T-helper 17 cell (primary cell): ENCODE data around the gene TSPAN7. TPM values are rescaled to one million over a fixed set of nuclear protein-coding genes. Genes with fewer than 3 reads are reported as not detected.

Experiments
- ATAC-seq: fragments of 150-1000 bp; cut with Tn5 transposase; 2 replicates; pipeline ENCODE4 v1.10.0; 2021; ENCODE audit warnings: mild to moderate bottlenecking, moderate library complexity
- DNase-seq, 3 donors: peaks; one replicate each; pipeline versions ENCODE4 v3.0.0 to v3.0.0-alpha.2; 2020 to 2021
- H3K9me3 ChIP-seq: one replicate; pipeline ENCODE4 v1.7.0; 2013; ENCODE audit warnings: low read length, mild to moderate bottlenecking; ENCODE audit not compliant: control insufficient read depth, poor library complexity, severe bottlenecking
- H3K27ac Mint-ChIP-seq: one replicate; pipeline ENCODE4 v1.8.0; 2022; ENCODE audit warnings: mild to moderate bottlenecking, moderate library complexity, mixed read lengths
- H3K27me3 Mint-ChIP-seq: one replicate; pipeline ENCODE4 v1.8.0; 2022; ENCODE audit warnings: mixed read lengths
- H3K36me3 Mint-ChIP-seq: one replicate; pipeline ENCODE4 v1.8.0; 2022; ENCODE audit warnings: low read depth, mixed read lengths
- H3K4me1 Mint-ChIP-seq: one replicate; pipeline ENCODE4 v1.8.0; 2022; ENCODE audit warnings: mild to moderate bottlenecking, mixed read lengths
- H3K4me3 Mint-ChIP-seq: one replicate; pipeline ENCODE4 v1.8.0; 2022; ENCODE audit warnings: mild to moderate bottlenecking, moderate library complexity, mixed read lengths
- total RNA-seq, 4 donors: library from RNA in 2 of 4; stranded (reverse) in 2 of 4; gene quantifications; one replicate each; pipeline ENCODE4 v1.2.3 and lab custom pipeline; 2022 to 2026

Gene TSPAN7
- total RNA-seq, 2 donors from 2014 or later: 0.18 to 0.35 TPM

GRCh38 chrX:38636949-38637819, 75.8 kb downstream of the TSPAN7 start:
- no peak overlapping the region for H3K4me3 Mint-ChIP-seq
- no peaks in the 10 kb centered on the region for H3K36me3 Mint-ChIP-seq
- DNase-seq: no peak
- no peak overlapping the region for H3K27ac Mint-ChIP-seq
- ATAC-seq: no peak
- H3K4me1 Mint-ChIP-seq: peaks cover 2% of the 10 kb centered on the region
- peaks cover 9% of the 10 kb centered on the region for H3K27me3 Mint-ChIP-seq
- H3K9me3 ChIP-seq: no peaks in the 10 kb centered on the region

- H3K4me3 Mint-ChIP-seq: no peak overlapping the region
- H3K27me3 Mint-ChIP-seq: peaks cover 15% of the 10 kb centered on the region
- peaks cover 2% of the 10 kb centered on the region for H3K36me3 Mint-ChIP-seq
- H3K4me1 Mint-ChIP-seq: no peaks in the 10 kb centered on the region
- H3K9me3 ChIP-seq: no peaks in the 10 kb centered on the region
- no peak for ATAC-seq
- DNase-seq: no peak
- no peak overlapping the region for H3K27ac Mint-ChIP-seq
These were observed 77.7 kb downstream of the TSPAN7 start for GRCh38 chrX:38638952-38639529.

- H3K36me3 Mint-ChIP-seq: peaks cover 2% of the 10 kb centered on the region
- no peak for ATAC-seq
- no peak for DNase-seq
- peaks cover 15% of the 10 kb centered on the region for H3K27me3 Mint-ChIP-seq
- H3K4me3 Mint-ChIP-seq: no peak overlapping the region
- no peaks in the 10 kb centered on the region for H3K9me3 ChIP-seq
- no peak overlapping the region for H3K27ac Mint-ChIP-seq
- no peaks in the 10 kb centered on the region for H3K4me1 Mint-ChIP-seq
These were observed 78.4 kb downstream of the TSPAN7 start for GRCh38 chrX:38639730-38640129.

GRCh38 chrX:38641197-38641596, 79.9 kb downstream of the TSPAN7 start:
- ATAC-seq: no peak
- Mint-ChIP-seq H3K36me3 (peaks cover 2% of the 10 kb centered on the region), H3K4me1 (peaks cover 2% of the 10 kb centered on the region), H3K27me3 (peaks cover 15% of the 10 kb centered on the region), H3K4me3 (no peak overlapping the region), H3K27ac (no peak overlapping the region)
- no peaks in the 10 kb centered on the region for H3K9me3 ChIP-seq
- no peak for DNase-seq

- no peak overlapping the region for H3K4me3 Mint-ChIP-seq
- ATAC-seq (no peak), DNase-seq (no peak)
- H3K27me3 Mint-ChIP-seq: peaks cover 15% of the 10 kb centered on the region
- peaks cover 2% of the 10 kb centered on the region for H3K4me1 Mint-ChIP-seq
- H3K36me3 Mint-ChIP-seq: peaks cover 2% of the 10 kb centered on the region
- H3K27ac Mint-ChIP-seq: no peak overlapping the region
- H3K9me3 ChIP-seq: no peaks in the 10 kb centered on the region
These were observed 82.6 kb downstream of the TSPAN7 start for GRCh38 chrX:38643903-38644302.

- H3K36me3 Mint-ChIP-seq: peaks cover 2% of the 10 kb centered on the region
- H3K9me3 ChIP-seq: no peaks in the 10 kb centered on the region
- peaks cover 2% of the 10 kb centered on the region for H3K4me1 Mint-ChIP-seq
These were observed 84.8 kb downstream of the TSPAN7 start for GRCh38 chrX:38646129-38646528.

GRCh38 chrX:38649221-38649620, 87.9 kb downstream of the TSPAN7 start:
- Mint-ChIP-seq H3K27me3 (no peaks in the 10 kb centered on the region), H3K36me3 (no peaks in the 10 kb centered on the region), H3K4me1 (peaks cover 2% of the 10 kb centered on the region), H3K4me3 (no peak overlapping the region), H3K27ac (no peak overlapping the region)
- ATAC-seq: no peak
- no peaks in the 10 kb centered on the region for H3K9me3 ChIP-seq
- DNase-seq: no peak

More at GRCh38 chrX:38646129-38646528, 84.8 kb downstream of the TSPAN7 start:
- H3K27me3 Mint-ChIP-seq: peaks cover 10% of the 10 kb centered on the region
- no peak for ATAC-seq
- no peak overlapping the region for H3K27ac Mint-ChIP-seq
- no peak for DNase-seq
- H3K4me3 Mint-ChIP-seq: no peak overlapping the region

- H3K4me1 Mint-ChIP-seq: peaks cover 2% of the 10 kb centered on the region
These were observed 88.6 kb downstream of the TSPAN7 start for GRCh38 chrX:38649674-38650647.

GRCh38 chrX:38651625-38652601, 90.6 kb downstream of the TSPAN7 start:
- Mint-ChIP-seq H3K4me3 (no peak overlapping the region), H3K27ac (no peak overlapping the region), H3K36me3 (no peaks in the 10 kb centered on the region), H3K4me1 (no peaks in the 10 kb centered on the region), H3K27me3 (no peaks in the 10 kb centered on the region)
- DNase-seq: no peak
- H3K9me3 ChIP-seq: no peaks in the 10 kb centered on the region
- no peak for ATAC-seq

More at GRCh38 chrX:38649674-38650647, 88.6 kb downstream of the TSPAN7 start:
- H3K27me3 Mint-ChIP-seq: no peaks in the 10 kb centered on the region
- no peak overlapping the region for H3K27ac Mint-ChIP-seq
- H3K4me3 Mint-ChIP-seq: no peak overlapping the region
- no peaks in the 10 kb centered on the region for H3K36me3 Mint-ChIP-seq
- H3K9me3 ChIP-seq: no peaks in the 10 kb centered on the region
- no peak for DNase-seq
- ATAC-seq: no peak

GRCh38 chrX:38652934-38653442, 91.6 kb downstream of the TSPAN7 start:
- Mint-ChIP-seq H3K4me3 (no peak overlapping the region), H3K27ac (no peak overlapping the region), H3K4me1 (no peaks in the 10 kb centered on the region), H3K27me3 (no peaks in the 10 kb centered on the region), H3K36me3 (no peaks in the 10 kb centered on the region)
- no peaks in the 10 kb centered on the region for H3K9me3 ChIP-seq
- DNase-seq: no peak
- no peak for ATAC-seq

- Mint-ChIP-seq H3K4me3 (no peak overlapping the region), H3K4me1 (no peaks in the 10 kb centered on the region), H3K36me3 (no peaks in the 10 kb centered on the region), H3K27me3 (no peaks in the 10 kb centered on the region), H3K27ac (no peak overlapping the region)
- H3K9me3 ChIP-seq: no peaks in the 10 kb centered on the region
- no peak for DNase-seq
- no peak for ATAC-seq
These were observed 93.0 kb downstream of the TSPAN7 start for GRCh38 chrX:38654302-38654701.

GRCh38 chrX:38656350-38656915, 95.1 kb downstream of the TSPAN7 start:
- Mint-ChIP-seq H3K27me3 (no peaks in the 10 kb centered on the region), H3K36me3 (no peaks in the 10 kb centered on the region), H3K4me3 (no peak overlapping the region), H3K27ac (no peak overlapping the region), H3K4me1 (no peaks in the 10 kb centered on the region)
- peaks cover 2% of the 10 kb centered on the region for H3K9me3 ChIP-seq
- ATAC-seq: no peak
- no peak for DNase-seq
